ENCODE measurements around the gene WDR83.
A peak's percentile ranks its signal among the peaks of the same experiment; 100 is the strongest.
"Not testable (repeated sequence)": the region's sequence is repeated elsewhere in the genome, so short reads cannot be mapped to it uniquely, and the experiment has no call there.

Gene WDR83

GRCh38 chr19:12666265-12667048 lies at the start of gene WDR83, which contains the start of gene MAN2B1:
WDR83 (plus strand) TSS chr19:12666807; CDS start chr19:12669791, 2,984 bp downstream.
MAN2B1 (minus strand) TSS chr19:12666742; CDS start chr19:12666701, 41 bp downstream.
- no peak for DNase-seq (ENCODE audit: low read depth, low spot score)
- H3K27ac ChIP-seq, result no peak within 1 kb of the TSS

GRCh38 chr19:12617646-12618045 lies 49.0 kb upstream of the WDR83 start:
- no peak overlapping the region for H3K27ac ChIP-seq
- no peak for DNase-seq (ENCODE audit: low read depth, low spot score)

- H3K27ac ChIP-seq; DNase-seq (ENCODE audit: low read depth, low spot score): not testable (repeated sequence)
These were observed 45.2 kb upstream of the WDR83 start for GRCh38 chr19:12621253-12622024.

- H3K27ac ChIP-seq, result no peak overlapping the region
- DNase-seq (ENCODE audit: low read depth, low spot score), result no peak
These were observed 43.1 kb upstream of the WDR83 start for GRCh38 chr19:12623361-12624031.

GRCh38 chr19:12626958-12627357 lies 39.6 kb upstream of the WDR83 start:
- H3K27ac ChIP-seq, result no peak overlapping the region
- DNase-seq (ENCODE audit: low read depth, low spot score), result no peak

- DNase-seq (ENCODE audit: low read depth, low spot score), result no peak
- no peak overlapping the region for H3K27ac ChIP-seq
These were observed 38.3 kb upstream of the WDR83 start for GRCh38 chr19:12628040-12629022.

- no peak for DNase-seq (ENCODE audit: low read depth, low spot score)
- no peak overlapping the region for H3K27ac ChIP-seq
These were observed 37.4 kb upstream of the WDR83 start for GRCh38 chr19:12629215-12629614.

GRCh38 chr19:12636631-12637030 lies 30.0 kb upstream of the WDR83 start:
- H3K27ac ChIP-seq, result no peak overlapping the region
- no peak for DNase-seq (ENCODE audit: low read depth, low spot score)

GRCh38 chr19:12638611-12639182 lies 27.9 kb upstream of the WDR83 start:
- no peak for DNase-seq (ENCODE audit: low read depth, low spot score)
- no peak overlapping the region for H3K27ac ChIP-seq

GRCh38 chr19:12639901-12640613 lies 26.6 kb upstream of the WDR83 start:
- H3K27ac ChIP-seq, result no peak overlapping the region

GRCh38 chr19:12641456-12641855 lies 25.2 kb upstream of the WDR83 start:
- DNase-seq (ENCODE audit: low read depth, low spot score), result no peak
- no peak overlapping the region for H3K27ac ChIP-seq

More at GRCh38 chr19:12639901-12640613, 26.6 kb upstream of the WDR83 start:
- DNase-seq (ENCODE audit: low read depth, low spot score), result peak; percentile 27

- no peak for DNase-seq (ENCODE audit: low read depth, low spot score)
- H3K27ac ChIP-seq, result no peak overlapping the region
These were observed 24.1 kb upstream of the WDR83 start for GRCh38 chr19:12642506-12642905.

GRCh38 chr19:12643716-12644115 lies 22.9 kb upstream of the WDR83 start:
- H3K27ac ChIP-seq; DNase-seq (ENCODE audit: low read depth, low spot score): not testable (repeated sequence)

- no peak overlapping the region for H3K27ac ChIP-seq
- DNase-seq (ENCODE audit: low read depth, low spot score), result no peak
These were observed 20.1 kb upstream of the WDR83 start for GRCh38 chr19:12646551-12646950.

GRCh38 chr19:12647047-12647446 lies 19.6 kb upstream of the WDR83 start:
- DNase-seq (ENCODE audit: low read depth, low spot score), result no peak
- no peak overlapping the region for H3K27ac ChIP-seq

GRCh38 chr19:12647490-12648071 lies 19.0 kb upstream of the WDR83 start:
- no peak overlapping the region for H3K27ac ChIP-seq
- DNase-seq (ENCODE audit: low read depth, low spot score), result no peak

GRCh38 chr19:12648088-12648487 lies 18.5 kb upstream of the WDR83 start:
- DNase-seq (ENCODE audit: low read depth, low spot score), result no peak
- no peak overlapping the region for H3K27ac ChIP-seq

- no peak overlapping the region for H3K27ac ChIP-seq
- no peak for DNase-seq (ENCODE audit: low read depth, low spot score)
These were observed 16.7 kb upstream of the WDR83 start for GRCh38 chr19:12649941-12650340.
